NCI-H1092 treated with DMSO at 0.1 percent for 48 hours (cell line): ENCODE data around the gene C10orf62.
A peak's percentile ranks its signal among the peaks of the same experiment; 100 is the strongest.
"Not testable (repeated sequence)": the region's sequence is repeated elsewhere in the genome, so short reads cannot be mapped to it uniquely, and the experiment has no call there.

Experiments used
- DNase-seq: peaks from one replicate; lab custom pipeline; 2025; lab: John Stamatoyannopoulos, UW

The C10orf62 gene

GRCh38 chr10:97629289-97629688, 39.8 kb downstream of the C10orf62 start:
- DNase-seq, result no peak

- no peak for DNase-seq
These were observed 41.6 kb downstream of the C10orf62 start for GRCh38 chr10:97631098-97631497.

DNA sequence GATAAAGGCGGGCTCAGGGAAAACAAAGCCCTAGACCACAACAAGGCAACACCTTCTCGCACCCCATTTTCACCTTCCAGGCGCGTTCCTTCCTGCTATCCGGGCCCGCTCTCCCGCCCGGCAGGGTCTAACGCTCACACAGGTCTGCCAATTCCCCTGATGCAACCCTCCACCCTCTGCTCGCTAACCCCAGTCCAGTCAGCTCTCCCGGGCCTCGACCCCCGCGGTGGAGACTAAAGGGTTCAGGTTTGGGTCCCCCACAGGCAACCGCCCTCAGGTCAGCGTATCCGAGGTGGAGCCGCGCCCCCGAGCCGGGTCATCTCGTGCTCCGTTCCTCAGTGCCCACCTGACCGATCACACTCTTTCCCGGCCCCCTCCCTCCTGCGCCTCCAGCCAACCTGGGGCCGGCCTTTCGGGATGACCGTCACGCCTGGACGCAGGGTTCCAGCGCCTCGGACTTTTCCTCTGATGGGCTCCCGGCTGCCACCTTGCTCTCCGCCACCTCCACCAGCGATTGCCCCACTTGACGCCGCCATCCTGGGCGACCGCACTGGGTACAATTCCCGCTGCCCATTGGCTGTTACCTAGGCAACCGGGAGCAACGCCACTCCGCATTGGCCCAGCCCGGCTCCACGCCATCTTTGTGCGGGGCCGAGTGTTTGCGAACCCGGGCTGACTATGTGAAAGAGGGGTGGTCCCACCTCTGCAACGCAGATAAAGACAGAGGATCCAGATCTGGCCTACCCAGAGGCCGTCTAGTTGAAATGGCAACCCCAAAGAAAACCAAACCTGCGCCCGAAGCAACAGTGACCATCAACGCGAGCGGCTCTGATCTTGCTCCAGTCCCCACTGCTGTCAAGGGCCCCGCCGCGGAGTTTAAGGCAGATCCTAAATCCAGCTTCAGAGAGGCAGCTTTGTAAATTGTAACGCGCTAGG, 43.7 kb downstream of the C10orf62 start, which contains the start of gene MORN4:
Gene MORN4, minus strand, starts transcription at position 552 of the 936 bp plus-strand sequence. CDS start 13,847 bp downstream, outside the sequence.
- DNase-seq, result peak; percentile 90

DNA sequence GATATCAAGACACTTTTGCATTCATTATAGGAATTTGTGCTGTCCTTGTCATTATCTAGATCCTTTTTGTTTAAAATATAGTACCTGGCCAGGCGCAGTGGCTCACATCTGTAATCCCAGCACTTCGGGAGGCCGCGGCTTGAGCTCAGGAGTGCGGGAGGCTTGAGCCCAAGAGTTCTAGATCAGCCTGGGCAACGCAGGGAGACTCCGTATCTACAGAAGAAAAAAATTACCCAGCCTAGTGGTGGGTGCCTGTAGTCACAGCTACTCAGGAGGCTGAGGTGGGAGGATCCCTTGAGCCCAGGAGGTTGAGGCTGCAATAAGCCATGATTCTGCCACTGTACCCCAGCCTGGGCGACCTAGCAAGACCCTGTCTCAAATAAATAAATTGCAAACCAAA, 44.4 kb downstream of the C10orf62 start:
- peak; percentile 8 for DNase-seq

DNA sequence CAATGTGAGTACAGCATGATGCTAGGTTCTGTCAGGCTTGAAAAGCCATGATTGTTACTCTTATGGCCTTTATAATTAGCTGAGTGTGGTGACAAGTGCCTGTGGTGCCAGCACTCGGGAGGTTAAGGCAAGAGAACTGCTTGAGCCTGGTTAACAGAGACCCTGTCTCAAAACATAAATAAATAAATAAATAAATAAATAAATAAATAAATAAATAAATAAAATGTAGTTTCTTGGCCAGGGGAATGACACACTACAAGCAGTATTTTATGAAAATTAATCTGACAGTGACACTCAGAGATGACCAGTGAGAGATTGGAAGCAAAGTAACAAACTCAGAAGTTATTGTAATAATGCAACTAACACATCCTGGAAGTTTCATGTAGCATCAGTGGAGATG, 46.1 kb downstream of the C10orf62 start:
- DNase-seq, result no peak

DNA sequence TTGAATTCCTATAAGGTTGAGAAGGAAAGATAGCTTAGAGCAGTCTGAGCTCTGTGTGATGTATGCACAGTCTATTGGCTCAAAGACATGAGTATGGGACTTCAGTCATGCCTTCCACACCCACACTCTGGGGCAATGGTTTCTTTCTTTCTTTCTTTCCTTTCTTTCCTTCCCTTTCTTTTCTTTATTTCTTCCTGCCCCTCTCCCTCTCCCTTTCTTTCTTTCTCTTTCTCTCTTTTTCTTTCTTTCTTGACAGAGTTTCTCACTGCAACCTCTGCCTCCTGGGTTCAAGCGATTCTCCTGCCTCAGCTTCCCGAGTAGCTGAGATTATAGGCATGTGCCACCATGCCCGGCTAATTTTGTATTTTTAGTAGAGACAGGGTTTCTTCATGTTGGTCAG, 49.6 kb downstream of the C10orf62 start:
- not testable (repeated sequence) for DNase-seq

DNA sequence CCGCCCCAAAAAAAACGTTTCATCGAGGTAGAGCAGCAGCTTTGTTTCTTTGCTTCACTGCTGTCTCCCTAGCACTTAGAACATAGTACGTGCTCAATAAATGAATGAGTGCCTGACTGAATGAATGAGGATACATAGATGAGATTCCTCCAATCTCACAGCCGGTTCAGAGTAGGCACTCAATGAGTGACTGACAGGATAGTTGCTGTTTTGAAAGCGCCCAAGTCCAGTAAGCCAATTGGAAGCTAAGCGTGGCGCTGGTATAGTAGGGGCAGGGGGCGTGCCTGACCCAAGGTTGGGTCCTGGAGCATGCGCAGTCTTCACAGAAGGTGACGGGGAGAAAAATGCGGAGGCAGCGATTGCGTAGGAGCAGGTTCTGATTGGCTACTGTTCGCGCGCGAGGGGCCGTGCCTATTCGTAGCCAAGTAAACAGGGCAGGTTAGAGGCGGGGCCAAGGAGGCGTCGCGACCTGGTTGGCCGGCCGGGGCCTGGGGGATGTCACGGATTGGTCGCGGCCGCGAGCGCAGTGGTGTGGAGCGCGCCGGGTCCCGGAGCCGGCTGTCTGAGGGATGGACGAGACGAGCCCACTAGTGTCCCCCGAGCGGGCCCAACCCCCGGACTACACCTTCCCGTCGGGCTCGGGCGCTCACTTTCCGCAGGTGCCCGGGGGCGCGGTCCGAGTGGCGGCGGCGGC, 50.8 kb downstream of the C10orf62 start, which contains the start of gene PI4K2A:
Gene PI4K2A, plus strand, starts transcription at position 498 of the 694 bp plus-strand sequence. Its CDS starts 72 bp downstream, at position 570.
- peak; percentile 95 for DNase-seq
